Progenitor cell of endocrine pancreas (in vitro differentiated cells): ENCODE results near the gene ARHGEF12. TPM values are rescaled to one million over a fixed set of nuclear protein-coding genes. Genes with fewer than 3 reads are reported as not detected.

ENCODE experiments used
- DNase-seq: peaks from one replicate; pipeline ENCODE4 v3.0.0; 2021; ENCODE audit warnings: low spot score; ENCODE audit not compliant: unreplicated experiment
- H3K27ac Mint-ChIP-seq: 2 replicates; pipeline ENCODE4 v1.8.0; 2021; ENCODE audit warnings: mild to moderate bottlenecking, moderate library complexity, mixed read lengths
- H3K27me3 Mint-ChIP-seq: 2 replicates; pipeline ENCODE4 v1.8.0; 2021; ENCODE audit warnings: mixed read lengths
- H3K36me3 Mint-ChIP-seq: 2 replicates; pipeline ENCODE4 v1.8.0; 2022; ENCODE audit warnings: mixed read lengths; ENCODE audit not compliant: insufficient read depth
- H3K4me1 Mint-ChIP-seq: 2 replicates; pipeline ENCODE4 v1.8.0; 2021; ENCODE audit warnings: low read depth, mixed read lengths
- H3K4me3 Mint-ChIP-seq: 2 replicates; pipeline ENCODE4 v1.8.0; 2021; ENCODE audit warnings: low read depth, mild to moderate bottlenecking, moderate library complexity, mixed read lengths
- H3K9me3 Mint-ChIP-seq: 2 replicates; pipeline ENCODE4 v1.8.0; 2021; ENCODE audit warnings: low read depth, mixed read lengths
- CTCF ChIP-seq: fragments of 200-600 bp; sonication (generic); IDR thresholded peaks from one replicate; pipeline ENCODE4 v1.5.0; 2021; ENCODE audit warnings: antibody characterized with exemption, mild to moderate bottlenecking; ENCODE audit not compliant: unreplicated experiment
- total RNA-seq: library from RNA; stranded (reverse); gene quantifications from 2 replicates; pipeline ENCODE4 v1.2.1, GENCODE V29; 2021

Gene ARHGEF12
- total RNA-seq, 1 donor from 2014 or later = 64.9 TPM

GRCh38 chr11:120536091-120536796, 200.0 kb downstream of the ARHGEF12 start:
- Mint-ChIP-seq H3K9me3 (no peaks in the 10 kb centered on the region), H3K27me3 (peaks cover 49% of the 10 kb centered on the region), H3K27ac (no peak overlapping the region), H3K4me1 (peaks cover 8% of the 10 kb centered on the region), H3K4me3 (no peak overlapping the region), H3K36me3 (no peaks in the 10 kb centered on the region)
- no peak for DNase-seq
- TF ChIP-seq CTCF = no peak

- Mint-ChIP-seq H3K9me3 (no peaks in the 10 kb centered on the region), H3K27ac (no peak overlapping the region), H3K4me1 (peaks cover 8% of the 10 kb centered on the region), H3K36me3 (no peaks in the 10 kb centered on the region), H3K27me3 (peaks cover 45% of the 10 kb centered on the region), H3K4me3 (no peak overlapping the region)
- DNase-seq = no peak
- TF ChIP-seq CTCF = no peak
These were observed 200.6 kb downstream of the ARHGEF12 start for GRCh38 chr11:120536797-120537169.

GRCh38 chr11:120537996-120538395, 201.8 kb downstream of the ARHGEF12 start:
- no peak overlapping the region for H3K4me3 Mint-ChIP-seq
- H3K36me3 Mint-ChIP-seq = no peaks in the 10 kb centered on the region
- H3K9me3 Mint-ChIP-seq = peaks cover 4% of the 10 kb centered on the region
- TF ChIP-seq CTCF = no peak
- no peak for DNase-seq
- peaks cover 44% of the 10 kb centered on the region for H3K27me3 Mint-ChIP-seq
- peaks cover 8% of the 10 kb centered on the region for H3K4me1 Mint-ChIP-seq
- H3K27ac Mint-ChIP-seq = no peak overlapping the region

- no peak for DNase-seq
- Mint-ChIP-seq H3K9me3 (peaks cover 4% of the 10 kb centered on the region), H3K4me1 (peaks cover 8% of the 10 kb centered on the region), H3K4me3 (no peak overlapping the region), H3K36me3 (no peaks in the 10 kb centered on the region), H3K27ac (no peak overlapping the region), H3K27me3 (peaks cover 46% of the 10 kb centered on the region)
- TF ChIP-seq CTCF = no peak
These were observed 202.5 kb downstream of the ARHGEF12 start for GRCh38 chr11:120538707-120539106.

Other genes with a start within 250 kb of the ARHGEF12 start
- gene TRIM29, start 198.3 kb upstream of the ARHGEF12 start, total RNA-seq = 0.33 TPM in 1 of 2 replicates, not detected in the other
- 6.5 and 6.6 TPM in 2 replicates for gene OAF, start 125.4 kb upstream of the ARHGEF12 start, total RNA-seq
- gene POU2F3, start 96.3 kb upstream of the ARHGEF12 start, total RNA-seq = 0.09 TPM in 1 of 2 replicates, not detected in the other
- 8.9 and 9.3 TPM in 2 replicates for gene TLCD5, start 11.1 kb upstream of the ARHGEF12 start, total RNA-seq
- gene GRIK4, start 175.3 kb downstream of the ARHGEF12 start, total RNA-seq = 0.13 TPM in 1 of 2 replicates, not detected in the other